HG03196 (cell line): Measurements from ENCODE around the gene PPL.

Experiments
- ATAC-seq: cut with Tn5 transposase; IDR thresholded peaks from one replicate; pipeline ENCODE4 v1.9.1; 2021; ENCODE audit not compliant: unreplicated experiment

Gene PPL

DNA sequence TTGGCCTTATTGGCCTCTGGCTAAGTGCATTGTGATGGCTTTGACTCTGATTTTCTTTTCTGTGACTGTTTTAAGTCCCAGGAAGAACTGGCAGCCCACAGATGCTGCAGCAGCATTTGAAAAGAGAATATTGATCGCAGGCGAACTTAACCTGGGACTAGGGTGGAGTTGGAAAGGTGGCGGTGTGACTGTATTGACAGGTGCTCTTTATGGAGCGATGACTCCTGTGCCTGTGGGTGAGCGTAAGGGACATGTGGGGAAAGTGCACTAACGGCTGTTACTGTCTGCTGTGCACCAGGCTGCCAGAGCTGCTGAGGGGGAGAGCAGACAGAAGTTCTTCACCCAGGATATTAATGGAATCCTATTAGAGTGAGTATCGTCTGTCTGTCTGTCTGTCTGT is 68.4 kb downstream of the PPL start:
- ATAC-seq, result no peak

DNA sequence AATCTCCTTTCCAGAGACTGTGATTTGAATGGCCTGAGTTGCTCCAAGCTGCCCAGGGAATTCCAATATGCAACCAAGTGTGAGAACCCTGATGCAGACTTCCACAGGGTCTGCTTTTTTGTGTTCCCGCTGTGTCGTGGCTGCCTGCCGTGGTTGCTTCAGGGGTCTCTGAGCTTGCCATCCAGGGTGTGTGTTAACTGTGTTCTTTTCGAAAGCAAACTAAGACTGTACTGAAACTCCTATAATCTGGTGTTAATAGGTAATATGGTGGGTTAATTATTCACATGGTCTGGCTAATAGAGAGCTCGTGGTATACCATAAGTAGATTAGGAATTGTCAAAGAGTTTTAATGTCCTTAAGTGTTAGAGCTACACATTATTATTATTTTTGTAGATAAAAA is 68.9 kb downstream of the PPL start:
- no peak for ATAC-seq

- no peak for ATAC-seq
Observed at GRCh38 chr16:4866586-4866985, 70.4 kb downstream of the PPL start.

GRCh38 chr16:4865231-4865860 is 71.6 kb downstream of the PPL start:
- ATAC-seq, result no peak

DNA sequence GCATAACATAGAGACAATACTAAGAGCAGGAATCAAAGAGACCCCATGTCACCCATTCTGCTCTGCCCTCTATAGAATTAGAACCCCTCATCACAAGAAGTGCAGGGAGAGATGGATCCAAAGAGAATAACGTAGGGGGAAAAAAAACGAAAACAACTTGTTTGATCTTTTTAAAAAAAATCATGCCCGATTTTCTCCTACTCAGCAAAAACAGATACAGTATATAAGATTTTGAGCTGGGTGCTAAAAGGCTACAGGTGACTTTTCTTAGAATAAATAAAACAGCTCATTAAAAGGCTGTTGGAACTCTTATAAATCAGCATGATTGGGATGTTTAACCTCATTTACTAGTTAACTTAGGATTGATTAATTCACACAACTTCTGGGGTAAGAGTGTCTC is 72.2 kb downstream of the PPL start:
- no peak for ATAC-seq

DNA sequence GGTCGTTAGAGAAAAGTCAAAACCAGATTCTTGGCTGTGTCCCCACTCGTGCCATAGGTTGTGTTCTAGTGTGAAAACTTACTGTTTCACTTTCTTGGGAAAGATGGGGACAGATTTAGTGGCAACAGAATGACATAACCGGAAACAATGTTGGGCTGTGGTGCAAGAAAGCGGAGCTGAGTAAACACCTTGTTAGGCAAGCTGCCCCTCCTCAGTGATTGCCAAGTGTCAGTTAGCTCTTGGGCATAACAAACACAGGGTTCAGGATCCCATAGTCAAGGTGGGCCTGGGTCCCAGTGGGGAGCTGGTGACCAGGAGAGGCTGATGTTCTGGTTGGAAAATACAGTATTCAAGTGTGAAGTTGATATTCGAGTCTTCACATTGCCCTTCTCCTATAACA is 74.3 kb downstream of the PPL start:
- ATAC-seq, result no peak

- no peak for ATAC-seq
Observed at GRCh38 chr16:4860727-4861342, 76.1 kb downstream of the PPL start.

- no peak for ATAC-seq
Observed at GRCh38 chr16:4859900-4860255, 77.1 kb downstream of the PPL start.

- no peak for ATAC-seq
Observed at GRCh38 chr16:4859190-4859899, 77.6 kb downstream of the PPL start.

DNA sequence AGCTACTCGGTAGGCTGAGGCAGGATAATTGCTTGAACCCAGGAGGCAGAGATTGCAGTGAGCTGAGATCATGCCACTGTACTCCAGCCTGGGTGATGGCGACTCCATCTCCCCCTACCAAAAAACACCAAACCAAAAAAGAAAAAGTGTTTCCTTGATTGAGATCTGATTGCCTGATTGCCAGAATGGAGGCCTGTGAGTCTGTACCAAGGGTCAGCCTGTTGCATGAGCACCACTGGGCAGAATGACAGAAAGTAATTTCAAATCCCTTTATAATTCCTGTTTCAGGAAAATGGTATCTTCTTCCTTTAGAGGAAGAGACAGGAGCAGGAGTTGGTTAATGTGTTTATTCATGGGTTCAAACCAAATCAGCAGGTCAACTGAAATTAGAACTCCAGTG is 81.1 kb downstream of the PPL start:
- no peak for ATAC-seq

DNA sequence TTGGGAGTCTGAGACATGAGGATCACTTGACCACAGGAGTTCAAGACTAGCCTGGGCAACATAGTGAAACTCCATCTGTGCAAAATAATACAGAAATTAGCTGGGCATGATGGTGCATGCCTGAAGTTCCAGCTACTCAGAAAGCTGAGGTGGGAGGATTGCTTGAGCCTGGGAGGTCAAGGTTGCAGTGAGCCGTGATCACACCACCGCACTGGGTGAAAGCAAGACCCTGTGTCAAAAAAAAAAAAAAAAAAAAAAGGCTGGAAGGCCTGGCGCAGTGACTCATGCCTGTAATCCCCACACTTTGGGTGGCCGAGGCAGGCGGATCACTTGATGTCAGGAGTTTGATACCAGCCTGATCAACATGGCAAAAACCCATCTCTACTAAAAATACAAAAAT is 81.6 kb downstream of the PPL start:
- ATAC-seq, result no peak

DNA sequence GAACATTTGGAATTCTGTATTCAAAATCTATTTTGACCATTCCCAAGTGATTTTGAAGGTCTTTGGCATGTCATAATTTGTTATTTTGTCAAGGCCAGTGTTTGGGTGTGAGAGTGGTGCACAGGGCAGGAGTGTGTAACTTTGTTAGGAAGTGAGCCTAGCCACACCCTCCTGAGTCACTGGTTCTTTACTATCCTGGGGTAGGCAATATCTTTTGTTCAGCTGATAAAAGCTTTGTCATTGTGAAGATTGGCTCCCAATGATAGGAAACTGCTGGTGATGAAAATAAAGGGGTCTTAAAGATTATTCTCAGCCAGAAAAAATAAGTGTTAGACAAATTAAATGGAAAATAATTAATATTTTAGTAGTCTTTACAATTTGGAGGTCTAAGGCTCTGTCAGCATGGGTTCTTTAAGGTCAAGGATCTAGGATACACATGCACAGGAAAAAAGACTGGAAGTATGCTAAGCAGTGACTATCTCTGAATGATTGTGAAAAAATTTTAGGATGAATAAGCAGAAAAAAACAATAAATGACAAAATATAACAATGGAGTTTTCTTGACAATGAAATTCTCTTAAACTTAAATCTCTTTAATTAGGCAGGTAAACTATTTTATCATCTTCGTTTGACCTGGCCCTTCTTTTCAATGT is 84.6 kb downstream of the PPL start:
- ATAC-seq, result no peak

DNA sequence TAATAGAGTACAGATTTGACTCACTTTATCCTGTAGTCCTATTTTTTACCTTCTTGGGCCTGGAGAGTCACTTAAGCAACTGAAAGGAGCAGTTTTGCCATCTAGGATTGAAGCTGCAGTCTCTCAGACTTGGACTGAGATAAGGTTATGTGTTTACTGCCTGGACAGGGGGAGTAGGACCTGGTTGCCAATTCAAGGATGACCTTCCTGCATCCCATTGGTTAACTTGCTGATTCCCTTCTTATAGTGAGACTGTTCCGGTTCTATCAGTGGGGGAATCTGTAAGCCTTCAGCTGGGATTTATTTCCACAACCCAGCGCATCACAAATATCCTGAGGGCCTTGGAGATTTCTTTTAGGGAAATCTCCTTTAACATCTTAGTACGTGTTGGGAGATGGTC is 86.7 kb downstream of the PPL start:
- no peak for ATAC-seq

DNA sequence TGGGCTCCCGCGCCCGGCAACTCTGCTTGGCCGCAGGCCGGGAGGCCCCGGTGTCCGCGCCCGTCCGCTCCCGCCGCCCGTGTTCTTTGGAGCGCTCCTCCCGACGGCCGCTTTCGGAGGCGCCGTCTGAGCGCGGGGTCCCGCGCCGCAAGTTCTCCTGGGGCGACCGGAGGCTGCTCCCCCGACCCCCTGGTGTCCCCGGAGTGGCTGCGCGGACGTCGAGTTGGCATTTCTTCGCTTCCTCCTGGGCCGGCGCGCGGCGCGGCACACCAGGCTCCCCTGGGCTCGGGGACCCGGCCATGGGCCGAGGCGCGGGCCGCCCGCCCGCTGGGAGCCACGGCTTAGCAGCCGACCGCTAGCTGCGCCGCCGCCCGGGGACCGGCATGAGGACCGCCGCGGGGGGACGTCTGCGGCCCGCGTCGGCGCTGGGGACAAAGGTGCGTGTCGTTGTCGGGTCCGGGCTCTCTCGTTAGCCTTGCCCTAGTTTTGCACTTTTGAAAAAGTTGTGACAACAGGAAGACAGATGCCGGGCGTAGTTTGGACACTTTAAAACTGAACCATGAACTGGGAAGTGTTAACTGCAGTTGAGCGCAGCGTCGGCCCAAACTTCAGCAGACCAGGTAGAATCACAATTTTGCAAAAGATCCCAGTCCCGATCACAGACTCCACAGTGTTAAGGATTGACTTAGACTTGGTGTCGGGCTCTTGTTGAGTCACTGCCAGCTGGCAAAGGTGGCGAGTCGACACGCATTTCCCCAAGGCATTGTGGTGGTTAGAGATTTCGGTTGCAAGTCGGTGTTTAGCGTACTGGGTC is 89.0 kb downstream of the PPL start:
- peak; percentile 14 for ATAC-seq

GRCh38 chr16:4846901-4847773 is 89.8 kb downstream of the PPL start, which contains the start of the genes GLYR1 and UBN1:
Gene GLYR1, minus strand, starts transcription at chr16:4847288. Its CDS starts 23 bp downstream, at chr16:4847265.
Gene UBN1, plus strand, starts transcription at chr16:4847481. Its CDS starts 5,437 bp downstream, at chr16:4852918.
- peak; percentile 90 for ATAC-seq

DNA sequence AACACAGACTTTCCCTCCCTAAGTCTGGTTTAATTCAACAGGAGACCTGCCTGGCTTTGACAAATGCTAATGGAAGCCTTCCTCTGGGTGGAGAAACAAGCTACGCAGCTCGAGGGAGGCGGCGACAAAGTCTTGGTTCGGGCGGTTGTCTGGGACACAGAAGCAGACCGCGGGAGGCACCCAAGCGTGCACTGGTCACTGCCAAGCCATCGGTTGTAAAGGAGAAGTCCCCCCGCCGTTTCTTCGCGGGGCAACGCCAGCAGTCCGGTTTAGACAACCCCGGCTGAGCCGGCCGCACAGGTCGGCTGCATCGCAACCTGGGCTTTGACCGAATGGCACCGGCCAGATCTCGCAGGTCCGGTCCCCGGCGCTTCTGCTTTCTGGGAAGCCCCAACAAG is 90.4 kb downstream of the PPL start:
- ATAC-seq, result peak; percentile 23

GRCh38 chr16:4840984-4841383 is 96.0 kb downstream of the PPL start:
- no peak for ATAC-seq

DNA sequence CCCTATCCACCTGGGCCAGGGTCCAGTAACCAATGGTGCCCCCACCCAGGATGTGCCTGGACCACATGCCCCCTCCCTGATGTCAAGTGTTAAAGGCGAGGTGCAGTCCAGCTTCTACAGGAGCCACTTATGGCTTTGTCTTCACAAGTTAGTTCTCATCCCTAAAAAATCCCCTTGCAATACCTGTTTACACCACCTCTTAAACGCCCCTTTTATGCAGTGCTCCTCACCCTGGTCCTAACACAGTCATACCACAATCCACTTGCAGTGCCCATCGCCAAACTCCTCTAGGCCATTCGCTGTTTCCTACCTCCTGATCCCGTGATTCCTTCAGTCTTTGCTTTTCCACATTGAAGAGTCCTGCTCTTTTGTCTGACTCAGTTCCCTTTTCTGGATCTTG is 97.0 kb downstream of the PPL start:
- no peak for ATAC-seq

- ATAC-seq, result no peak
Observed at GRCh38 chr16:4837733-4838501, 99.0 kb downstream of the PPL start.
